Kidney (tissue), 14 donors: ENCODE results near the gene GLIS1. TPM values are rescaled to one million over a fixed set of nuclear protein-coding genes. Genes with fewer than 3 reads are reported as not detected.

Source experiments
- DNase-seq, 5 donors: peaks; one replicate each; pipeline ENCODE4 v3.0.0-alpha.2; 2013 to 2020
- FAIRE-seq: peaks from 2 replicates; lab custom pipeline; 2012; peaks lifted over from hg19 to GRCh38; lab: Jason Lieb, UNC
- H3K27ac ChIP-seq, 2 donors: one replicate each; pipeline ENCODE4 v1.7.0; 2013; ENCODE audit warnings: low read depth in 2 of 2, low read length in 2 of 2, inconsistent platforms in 1 of 2
- H3K27me3 ChIP-seq: one replicate; pipeline ENCODE4 v1.7.1; 2013; ENCODE audit warnings: low read length, inconsistent platforms; ENCODE audit not compliant: control insufficient read depth, insufficient read depth
- H3K36me3 ChIP-seq, 3 donors: one replicate each; pipeline versions ENCODE4 v1.7.0 to v1.7.1; 2013; ENCODE audit warnings: low read length in 3 of 3, control low read depth in 1 of 3, inconsistent platforms in 1 of 3; ENCODE audit not compliant: insufficient read depth in 3 of 3, control insufficient read depth in 2 of 3
- H3K4me1 ChIP-seq, 3 donors: one replicate each; pipeline versions ENCODE4 v1.7.0 to v1.7.1; 2013; ENCODE audit warnings: low read length in 3 of 3, inconsistent platforms in 1 of 3, low read depth in 1 of 3; ENCODE audit not compliant: control insufficient read depth in 2 of 3, insufficient read depth in 2 of 3
- H3K4me3 ChIP-seq, 3 donors: one replicate each; pipeline versions ENCODE4 v1.7.0 to v1.8.1; 2013; ENCODE audit warnings: low read length in 3 of 3, control low read depth in 1 of 3, inconsistent platforms in 1 of 3
- H3K9ac ChIP-seq, 3 donors: one replicate each; pipeline versions ENCODE4 v1.7.0 to v1.7.1; 2013; ENCODE audit warnings: low read length in 3 of 3, control low read depth in 1 of 3, inconsistent platforms in 1 of 3
- H3K9me3 ChIP-seq, 3 donors: one replicate each; pipeline versions ENCODE4 v1.7.0 to v1.7.1; 2013; ENCODE audit warnings: low read length in 3 of 3, control low read depth in 1 of 3, inconsistent platforms in 1 of 3; ENCODE audit not compliant: control insufficient read depth in 2 of 3, insufficient read depth in 1 of 3
- intact Hi-C: fragments of 100-400 bp; cut with DNase I; formaldehyde crosslinking; loops from one replicate; pipeline ENCODE4 v1.11.1; 2022
- polyA plus RNA-seq: library from polyadenylated mRNA; stranded (reverse); fragments of 350-450 nt; fragmentation: Illumina TruSeq; extraction: RNeasy Lipid Tissue Mini Kit (QIAGEN cat#74804); gene quantifications from one replicate; pipeline ENCODE4 v1.2.3, GENCODE V29; 2014; ENCODE audit warnings: low read depth, low replicate concordance; ENCODE audit not compliant: insufficient read depth
- total RNA-seq: library from RNA; stranded (reverse); fragmentation: NEBNext Ultra II Directional; extraction: Animal tissue kit (Norgen Biotek cat#: 25700); gene quantifications from one replicate; pipeline ENCODE4 v1.2.1, GENCODE V29; 2021
- TF ChIP-seq, protein P1 (sequence below): IDR thresholded peaks from 3 replicates; pipeline ENCODE4 v1.5.1; 2012; ENCODE audit warnings: mild to moderate bottlenecking, moderate library complexity, borderline replicate concordance; ENCODE audit not compliant: insufficient read depth; ENCODE audit errors: extremely low read depth
- donor health status: control.
- donor health status: control.
- donor health status: control.
- donor health status: control.
- donor health status: control.
- donor health status: DM: yes; HTN: yes; CAD: no.
- donor health status: Normal renal cell carcinoma (clear cell type).

The GLIS1 gene
- total and polyA plus RNA-seq, 2 donors from 2014 or later = 3.3 to 3.7 TPM

DNA sequence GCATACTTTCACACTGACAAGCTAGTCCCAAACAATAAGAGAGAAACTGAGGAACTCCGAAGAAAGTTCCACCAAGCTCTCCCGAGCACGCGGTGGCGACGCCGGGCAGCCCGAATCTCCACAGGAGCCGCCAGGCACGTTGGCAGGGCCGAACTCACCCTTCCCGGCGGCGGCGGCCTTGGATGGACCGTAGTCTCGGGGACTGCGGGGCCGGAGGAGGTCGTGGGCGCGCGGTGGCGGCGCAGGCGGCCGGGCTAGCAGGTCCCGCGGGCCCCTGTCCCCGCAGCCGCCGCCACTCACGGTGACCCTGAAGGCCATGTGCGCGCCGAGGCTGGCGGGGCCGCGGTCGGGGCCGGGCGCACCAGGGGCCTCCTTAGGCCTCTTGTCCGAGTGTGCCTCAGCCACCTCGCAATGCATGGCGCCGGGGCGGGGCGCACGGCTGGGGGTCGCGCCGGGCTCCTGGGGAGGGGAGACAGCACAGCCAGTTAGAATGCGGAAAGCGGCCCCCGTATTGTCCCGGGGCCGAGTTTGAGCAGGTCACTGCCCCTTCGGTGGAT lies 1.2 kb downstream of the GLIS1 start:
- Histone ChIP-seq H3K9ac (peak overlapping the region in 1 of 3 donors; percentile 65), H3K4me3 (peak overlapping the region in 2 of 3 donors; percentile 65 to 69), H3K9me3 (no peaks in the 10 kb centered on the region), H3K4me1 (peaks cover 0 to 15% (median 9%) of the 10 kb centered on the region in 3 donors), H3K27me3 (peaks cover 21% of the 10 kb centered on the region), H3K27ac (peak overlapping the region; percentile 63 to 64), H3K36me3 (no peaks in the 10 kb centered on the region)
- TF ChIP-seq, protein P1, sequence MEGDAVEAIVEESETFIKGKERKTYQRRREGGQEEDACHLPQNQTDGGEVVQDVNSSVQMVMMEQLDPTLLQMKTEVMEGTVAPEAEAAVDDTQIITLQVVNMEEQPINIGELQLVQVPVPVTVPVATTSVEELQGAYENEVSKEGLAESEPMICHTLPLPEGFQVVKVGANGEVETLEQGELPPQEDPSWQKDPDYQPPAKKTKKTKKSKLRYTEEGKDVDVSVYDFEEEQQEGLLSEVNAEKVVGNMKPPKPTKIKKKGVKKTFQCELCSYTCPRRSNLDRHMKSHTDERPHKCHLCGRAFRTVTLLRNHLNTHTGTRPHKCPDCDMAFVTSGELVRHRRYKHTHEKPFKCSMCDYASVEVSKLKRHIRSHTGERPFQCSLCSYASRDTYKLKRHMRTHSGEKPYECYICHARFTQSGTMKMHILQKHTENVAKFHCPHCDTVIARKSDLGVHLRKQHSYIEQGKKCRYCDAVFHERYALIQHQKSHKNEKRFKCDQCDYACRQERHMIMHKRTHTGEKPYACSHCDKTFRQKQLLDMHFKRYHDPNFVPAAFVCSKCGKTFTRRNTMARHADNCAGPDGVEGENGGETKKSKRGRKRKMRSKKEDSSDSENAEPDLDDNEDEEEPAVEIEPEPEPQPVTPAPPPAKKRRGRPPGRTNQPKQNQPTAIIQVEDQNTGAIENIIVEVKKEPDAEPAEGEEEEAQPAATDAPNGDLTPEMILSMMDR = no peak
- DNase-seq = peak in 2 of 5 donors; percentile 33 to 78
- FAIRE-seq = no peak
- intact Hi-C loops = no loop called here

DNA sequence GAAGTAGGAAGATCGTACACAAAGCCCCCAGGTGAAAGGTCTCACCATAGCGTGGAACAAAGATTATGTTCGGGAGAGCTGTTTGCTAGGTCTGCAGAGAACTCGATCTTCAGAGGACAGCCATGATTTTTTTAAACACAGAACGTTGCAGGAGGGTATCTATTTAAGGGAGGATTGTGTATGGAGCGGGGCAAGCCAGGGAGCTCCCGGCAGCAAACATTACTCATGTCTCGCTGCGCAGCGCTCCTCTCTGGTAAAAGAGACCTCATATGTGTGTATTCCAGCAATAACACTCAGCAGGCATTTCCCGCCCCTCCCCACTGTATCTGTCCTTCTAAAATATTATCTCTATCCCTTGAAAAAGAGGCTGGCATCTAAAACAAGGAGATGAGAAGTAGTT lies 2.7 kb downstream of the GLIS1 start:
- Histone ChIP-seq H3K27ac (peak overlapping the region; percentile 28 to 42), H3K4me3 (peak overlapping the region in 2 of 3 donors; percentile 15 to 65), H3K9ac (no peak overlapping the region), H3K27me3 (peaks cover 21% of the 10 kb centered on the region), H3K4me1 (peaks cover 0 to 18% (median 13%) of the 10 kb centered on the region in 3 donors), H3K9me3 (no peaks in the 10 kb centered on the region), H3K36me3 (no peaks in the 10 kb centered on the region)
- FAIRE-seq = no peak
- TF ChIP-seq, protein P1 = no peak
- intact Hi-C loops = no loop called here
- DNase-seq = no peak

GRCh38 chr1:53735681-53736080 lies 3.3 kb downstream of the GLIS1 start:
- TF ChIP-seq, protein P1 = no peak
- Histone ChIP-seq H3K9ac (no peak overlapping the region), H3K9me3 (no peaks in the 10 kb centered on the region), H3K27me3 (peaks cover 21% of the 10 kb centered on the region), H3K27ac (no peak overlapping the region), H3K4me3 (peak overlapping the region in 2 of 3 donors; percentile 9 to 15), H3K36me3 (no peaks in the 10 kb centered on the region), H3K4me1 (peaks cover 0 to 21% (median 19%) of the 10 kb centered on the region in 3 donors)
- intact Hi-C loops = no loop called here
- FAIRE-seq (no peak), DNase-seq (no peak)
